Measurements from ENCODE around the gene GNG5. TPM values are rescaled to one million over a fixed set of nuclear protein-coding genes. Genes with fewer than 3 reads are reported as not detected.
A peak's percentile ranks its signal among the peaks of the same experiment; 100 is the strongest.
"Not testable (repeated sequence)": the region's sequence is repeated elsewhere in the genome, so short reads cannot be mapped to it uniquely, and the experiment has no call there.

GNG5 gene
- total RNA-seq, 1 donor from 2014 or later, result 183 TPM

- no peak for DNase-seq (ENCODE audit: extremely low read depth, low read depth, low spot score)
These were observed 13.7 kb downstream of the GNG5 start for GRCh38 chr1:84492726-84493125.

GRCh38 chr1:84489766-84490165 is 16.6 kb downstream of the GNG5 start:
- DNase-seq (ENCODE audit: extremely low read depth, low read depth, low spot score), result no peak

GRCh38 chr1:84488107-84488506 is 18.3 kb downstream of the GNG5 start:
- DNase-seq (ENCODE audit: extremely low read depth, low read depth, low spot score), result no peak

- no peak for DNase-seq (ENCODE audit: extremely low read depth, low read depth, low spot score)
These were observed 25.1 kb downstream of the GNG5 start for GRCh38 chr1:84481317-84481716.

GRCh38 chr1:84480650-84481049 is 25.7 kb downstream of the GNG5 start:
- no peak for DNase-seq (ENCODE audit: extremely low read depth, low read depth, low spot score)

GRCh38 chr1:84479998-84480397 is 26.4 kb downstream of the GNG5 start:
- no peak for DNase-seq (ENCODE audit: extremely low read depth, low read depth, low spot score)

- peak; percentile 69 for DNase-seq (ENCODE audit: extremely low read depth, low read depth, low spot score)
These were observed 27.2 kb downstream of the GNG5 start, which contains the start of gene RPF1 for GRCh38 chr1:84478876-84479868. Gene RPF1, plus strand, starts transcription at chr1:84479266. Its CDS starts 16 bp downstream, at chr1:84479282.

GRCh38 chr1:84476225-84476624 is 30.2 kb downstream of the GNG5 start:
- no peak for DNase-seq (ENCODE audit: extremely low read depth, low read depth, low spot score)

GRCh38 chr1:84467298-84467697 is 39.1 kb downstream of the GNG5 start:
- no peak for DNase-seq (ENCODE audit: extremely low read depth, low read depth, low spot score)

GRCh38 chr1:84462118-84462517 is 44.3 kb downstream of the GNG5 start:
- DNase-seq (ENCODE audit: extremely low read depth, low read depth, low spot score), result no peak

- no peak for DNase-seq (ENCODE audit: extremely low read depth, low read depth, low spot score)
These were observed 53.9 kb downstream of the GNG5 start for GRCh38 chr1:84452436-84452835.

- no peak for DNase-seq (ENCODE audit: extremely low read depth, low read depth, low spot score)
These were observed 55.5 kb downstream of the GNG5 start for GRCh38 chr1:84450910-84451309.

GRCh38 chr1:84448704-84449103 is 57.7 kb downstream of the GNG5 start:
- not testable (repeated sequence) for DNase-seq (ENCODE audit: extremely low read depth, low read depth, low spot score)

Other genes starting within 250 kb of the GNG5 start
- gene SAMD13, start 204.9 kb downstream of the GNG5 start, total RNA-seq, result 1.3 and 1.5 TPM in 2 replicates
- not detected in 2 replicates for gene DNASE2B, start 108.1 kb downstream of the GNG5 start, total RNA-seq
- gene RPF1, start 27.3 kb downstream of the GNG5 start, total RNA-seq, result 34.6 and 44.9 TPM in 2 replicates
- gene SPATA1, start 195 bp downstream of the GNG5 start, total RNA-seq, result 7.2 TPM in 1 of 2 replicates, not detected in the other
- gene CTBS, start 67.9 kb upstream of the GNG5 start, total RNA-seq, result 9.0 and 11.5 TPM in 2 replicates
- 3.9 and 4.3 TPM in 2 replicates for gene SSX2IP, start 183.9 kb upstream of the GNG5 start, total RNA-seq